GM21360 (cell line): ENCODE data around the gene SNTB2.

ENCODE experiments used
- ATAC-seq: cut with Tn5 transposase; IDR thresholded peaks from one replicate; pipeline ENCODE4 v1.9.1; 2021; ENCODE audit warnings: mild to moderate bottlenecking, moderate library complexity; ENCODE audit not compliant: unreplicated experiment

Gene SNTB2

GRCh38 chr16:69179328-69180010, 7.5 kb upstream of the SNTB2 start:
- no peak for ATAC-seq

- no peak for ATAC-seq
Measured at GRCh38 chr16:69180011-69180338, 7.0 kb upstream of the SNTB2 start.

GRCh38 chr16:69182730-69183416, 4.1 kb upstream of the SNTB2 start:
- no peak for ATAC-seq

GRCh38 chr16:69187446-69188235, 677 bp downstream of the SNTB2 start:
- ATAC-seq = peak; percentile 31

GRCh38 chr16:69188236-69188549, 1.2 kb downstream of the SNTB2 start:
- ATAC-seq = no peak

- ATAC-seq = no peak
Measured at GRCh38 chr16:69188716-69189115, 1.8 kb downstream of the SNTB2 start.

GRCh38 chr16:69190046-69190588, 3.2 kb downstream of the SNTB2 start:
- ATAC-seq = no peak

- no peak for ATAC-seq
Measured at GRCh38 chr16:69190598-69190997, 3.6 kb downstream of the SNTB2 start.

GRCh38 chr16:69191136-69191535, 4.2 kb downstream of the SNTB2 start:
- ATAC-seq = no peak

- no peak for ATAC-seq
Measured at GRCh38 chr16:69193855-69194254, 6.9 kb downstream of the SNTB2 start.

GRCh38 chr16:69194488-69194887, 7.5 kb downstream of the SNTB2 start:
- ATAC-seq = no peak

GRCh38 chr16:69195369-69196029, 8.5 kb downstream of the SNTB2 start:
- no peak for ATAC-seq

- no peak for ATAC-seq
Measured at GRCh38 chr16:69197573-69197972, 10.6 kb downstream of the SNTB2 start.

GRCh38 chr16:69199382-69199781, 12.4 kb downstream of the SNTB2 start:
- ATAC-seq = no peak

GRCh38 chr16:69201291-69201690, 14.3 kb downstream of the SNTB2 start:
- ATAC-seq = no peak

GRCh38 chr16:69201787-69202186, 14.8 kb downstream of the SNTB2 start:
- no peak for ATAC-seq

GRCh38 chr16:69204172-69204571, 17.2 kb downstream of the SNTB2 start:
- no peak for ATAC-seq

GRCh38 chr16:69209735-69210134, 22.8 kb downstream of the SNTB2 start:
- no peak for ATAC-seq

GRCh38 chr16:69217433-69217832, 30.5 kb downstream of the SNTB2 start:
- no peak for ATAC-seq

GRCh38 chr16:69219279-69219678, 32.3 kb downstream of the SNTB2 start:
- ATAC-seq = no peak

GRCh38 chr16:69223882-69224281, 36.9 kb downstream of the SNTB2 start:
- no peak for ATAC-seq
